Testis (tissue), 3 donors: ENCODE measurements around the gene APEX1. TPM values are rescaled to one million over a fixed set of nuclear protein-coding genes. Genes with fewer than 3 reads are reported as not detected.

Experiments used
- DNase-seq: peaks from one replicate; pipeline ENCODE4 v3.0.0-alpha.2; 2019
- H3K27ac ChIP-seq, 2 donors: fragments of 200-600 bp; sonication (generic); one replicate each; pipeline ENCODE4 v1.5.1; 2019
- H3K27me3 ChIP-seq: fragments of 200-600 bp; sonication (generic); one replicate; pipeline ENCODE4 v1.5.1; 2019
- H3K36me3 ChIP-seq: fragments of 200-600 bp; sonication (generic); one replicate; pipeline ENCODE4 v1.5.1; 2017; ENCODE audit warnings: low read depth; ENCODE audit errors: missing control alignments
- H3K4me1 ChIP-seq: fragments of 200-600 bp; sonication (generic); one replicate; pipeline ENCODE4 v1.5.1; 2019
- H3K4me3 ChIP-seq, 2 donors: fragments of 200-600 bp; sonication (generic); one replicate each; pipeline ENCODE4 v1.5.1; 2017 to 2019
- H3K9me3 ChIP-seq: fragments of 200-600 bp; sonication (generic); one replicate; pipeline ENCODE4 v1.5.1; 2017
- POLR2A ChIP-seq: fragments of 450-650 bp; IDR thresholded peaks from one replicate; pipeline ENCODE4 v1.6.1; 2017; ENCODE audit warnings: antibody characterized with exemption, mild to moderate bottlenecking, moderate library complexity
- WGBS, 2 donors: methylation state at CpG; one replicate each; pipeline ENCODE4 v1.1.5; 2018; 5-methylcytosine and 5-hydroxymethylcytosine counted together
- intact Hi-C: fragments of 100-400 bp; cut with DNase I; formaldehyde crosslinking; loops from one replicate; pipeline ENCODE4 v1.15.1; 2023; ENCODE audit warnings: low total_unique reads
- polyA plus RNA-seq: library from polyadenylated mRNA; stranded (reverse); fragments of 350-450 nt; fragmentation: Illumina TruSeq; extraction: RNeasy Lipid Tissue Mini Kit (QIAGEN cat#74804); gene quantifications from one replicate; pipeline ENCODE4 v1.2.3, GENCODE V29; 2014; ENCODE audit warnings: low read depth, low replicate concordance; ENCODE audit not compliant: insufficient read depth
- total RNA-seq, 2 donors: library from RNA; depleted of rRNA; stranded (reverse); fragments of >200 nt; gene quantifications; one replicate each; pipeline ENCODE4 v1.2.3, GENCODE V29; 2016
- TF ChIP-seq, protein P1 (sequence below), 3 experiments: fragments of 450-650 bp in 2 of 3; fragments of 200-600 bp in 1 of 3; sonication (generic) in 1 of 3; IDR thresholded peaks; one replicate each; pipeline ENCODE4 v1.5.1; 2016 to 2019; ENCODE audit warnings: antibody characterized with exemption in 3 of 3, mild to moderate bottlenecking in 2 of 3, moderate library complexity in 1 of 3

The APEX1 gene
- total and polyA plus RNA-seq, 3 donors from 2014 or later: 56.7 to 76.2 (median 67.8) TPM

GRCh38 chr14:20456971-20457370, 1.9 kb downstream of the APEX1 start:
- intact Hi-C loops: loop anchor here (10.0 kb wide), 1 partner anchor 112 kb away; the partner anchor contains the start of gene PARP2
- H3K27ac ChIP-seq: peak overlapping the region in 1 of 2 donors; percentile 14

DNA sequence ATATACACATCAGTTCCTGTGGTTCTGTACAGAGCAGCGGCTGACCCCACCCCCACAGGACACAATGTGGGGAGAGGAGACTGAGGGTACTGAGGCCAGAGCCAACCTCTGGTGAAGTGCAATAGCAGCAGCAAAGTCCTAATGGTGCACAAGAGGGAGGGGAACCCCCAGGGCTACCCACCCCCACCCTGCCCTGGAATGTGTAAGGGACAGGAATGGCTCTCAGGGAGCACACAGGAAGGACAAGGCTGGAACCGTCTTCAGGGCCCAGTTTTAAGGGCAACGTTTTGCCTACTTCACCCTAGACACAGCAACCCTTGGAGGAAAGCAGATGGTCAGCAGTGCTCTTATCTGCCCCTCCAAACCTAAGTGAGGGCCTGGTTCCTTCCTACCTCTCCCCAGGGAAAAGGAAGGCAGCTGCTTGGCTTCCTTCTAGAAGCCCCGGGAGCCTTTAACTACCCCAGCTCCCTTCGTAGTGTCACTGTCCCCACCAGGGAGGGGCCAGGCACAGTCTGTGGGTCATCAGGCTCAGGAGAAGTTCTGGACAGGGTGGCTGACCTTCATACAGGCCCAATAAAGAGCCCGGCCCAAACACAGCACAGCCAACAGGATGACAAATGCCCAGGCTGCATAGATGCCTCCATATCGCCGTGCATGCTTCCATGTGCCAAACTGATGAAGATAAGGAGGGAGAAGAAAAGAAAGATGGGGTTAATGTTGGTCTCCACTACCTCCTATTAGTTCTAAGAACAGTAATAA, 3.2 kb downstream of the APEX1 start:
- 63 to 67% methylated on average over 8 of the region's 8 CpGs for WGBS, 2 donors
- no peak for TF ChIP-seq POLR2A
- TF ChIP-seq, protein P1, sequence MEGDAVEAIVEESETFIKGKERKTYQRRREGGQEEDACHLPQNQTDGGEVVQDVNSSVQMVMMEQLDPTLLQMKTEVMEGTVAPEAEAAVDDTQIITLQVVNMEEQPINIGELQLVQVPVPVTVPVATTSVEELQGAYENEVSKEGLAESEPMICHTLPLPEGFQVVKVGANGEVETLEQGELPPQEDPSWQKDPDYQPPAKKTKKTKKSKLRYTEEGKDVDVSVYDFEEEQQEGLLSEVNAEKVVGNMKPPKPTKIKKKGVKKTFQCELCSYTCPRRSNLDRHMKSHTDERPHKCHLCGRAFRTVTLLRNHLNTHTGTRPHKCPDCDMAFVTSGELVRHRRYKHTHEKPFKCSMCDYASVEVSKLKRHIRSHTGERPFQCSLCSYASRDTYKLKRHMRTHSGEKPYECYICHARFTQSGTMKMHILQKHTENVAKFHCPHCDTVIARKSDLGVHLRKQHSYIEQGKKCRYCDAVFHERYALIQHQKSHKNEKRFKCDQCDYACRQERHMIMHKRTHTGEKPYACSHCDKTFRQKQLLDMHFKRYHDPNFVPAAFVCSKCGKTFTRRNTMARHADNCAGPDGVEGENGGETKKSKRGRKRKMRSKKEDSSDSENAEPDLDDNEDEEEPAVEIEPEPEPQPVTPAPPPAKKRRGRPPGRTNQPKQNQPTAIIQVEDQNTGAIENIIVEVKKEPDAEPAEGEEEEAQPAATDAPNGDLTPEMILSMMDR (IDR thresholded peaks at IDR 0.05): no peak
- Histone ChIP-seq H3K4me3 (no peak overlapping the region), H3K27me3 (no peaks in the 10 kb centered on the region), H3K27ac (peak overlapping the region in 1 of 2 donors; percentile 14), H3K9me3 (no peaks in the 10 kb centered on the region), H3K36me3 (no peaks in the 10 kb centered on the region), H3K4me1 (peaks cover 23% of the 10 kb centered on the region)
- intact Hi-C loops: loop anchor here (10.0 kb wide), 1 partner anchor 113 kb away; the partner anchor contains the start of gene PARP2
- no peak for DNase-seq

More at GRCh38 chr14:20456971-20457370, 1.9 kb downstream of the APEX1 start:
- TF ChIP-seq POLR2A: no peak
- TF ChIP-seq, protein P1 (IDR thresholded peaks at IDR 0.05): no peak
- no peaks in the 10 kb centered on the region for H3K9me3 ChIP-seq
- H3K4me3 ChIP-seq: no peak overlapping the region
- H3K4me1 ChIP-seq: peaks cover 24% of the 10 kb centered on the region
- H3K27me3 ChIP-seq: no peaks in the 10 kb centered on the region
- WGBS, 2 donors: 80 to 81% methylated on average over 13 of the region's 13 CpGs
- H3K36me3 ChIP-seq: no peaks in the 10 kb centered on the region
- DNase-seq: no peak

- Histone ChIP-seq H3K9me3 (no peaks in the 10 kb centered on the region), H3K4me1 (peaks cover 15% of the 10 kb centered on the region), H3K4me3 (peak overlapping the region; percentile 97 to 99), H3K36me3 (no peaks in the 10 kb centered on the region), H3K27me3 (no peaks in the 10 kb centered on the region), H3K27ac (peak overlapping the region; percentile 96)
- TF ChIP-seq POLR2A: no peak
- TF ChIP-seq, protein P1 (IDR thresholded peaks at IDR 0.05): no peak
- DNase-seq: no peak
- 3 to 7% methylated on average over 22 to 32 of the region's 32 CpGs for whole genome bisulfite sequencing, 2 donors
- intact Hi-C loops: no loop called here
Measured at GRCh38 chr14:20460458-20461224, 5.6 kb downstream of the APEX1 start.

GRCh38 chr14:20461225-20462141, 6.5 kb downstream of the APEX1 start, which contains the start of gene PIP4P1:
PIP4P1 (minus strand) TSS chr14:20461434; CDS start chr14:20461325, 109 bp downstream.
- Histone ChIP-seq H3K36me3 (no peaks in the 10 kb centered on the region), H3K9me3 (no peaks in the 10 kb centered on the region), H3K27me3 (no peaks in the 10 kb centered on the region), H3K4me3 (peak within 1 kb of the TSS; percentile 97 to 99), H3K27ac (peak within 1 kb of the TSS; percentile 96), H3K4me1 (peaks cover 10% of the 10 kb centered on the region)
- WGBS, 2 donors: 0 to 1% methylated on average over 29 to 56 of the region's 67 CpGs
- intact Hi-C loops: no loop called here
- DNase-seq: peak; percentile 100
- TF ChIP-seq, protein P1 (IDR thresholded peaks at IDR 0.05): no peak
- no peak for TF ChIP-seq POLR2A
